Coronary artery (tissue), 2 donors: ENCODE data around the gene MYH14.
"Not testable (repeated sequence)": the region's sequence is repeated elsewhere in the genome, so short reads cannot be mapped to it uniquely, and the experiment has no call there.

Experiments used
- DNase-seq: peaks from one replicate; pipeline ENCODE4 v3.0.0-alpha.2; 2017; ENCODE audit warnings: low spot score
- H3K27ac ChIP-seq, 2 donors: fragments of 200-600 bp; sonication (generic); one replicate each; pipeline ENCODE4 v1.5.1; 2016 to 2019
- H3K4me3 ChIP-seq: fragments of 200-600 bp; sonication (generic); 2 replicates; pipeline ENCODE4 v1.5.1; 2016; ENCODE audit warnings: mild to moderate bottlenecking, moderate library complexity
- CTCF ChIP-seq: fragments of 200-600 bp; sonication (generic); IDR thresholded peaks from one replicate; pipeline ENCODE4 v1.5.1; 2019; ENCODE audit warnings: antibody characterized with exemption

Gene MYH14

GRCh38 chr19:50327461-50328223, 124.2 kb downstream of the MYH14 start:
- no peak overlapping the region for H3K4me3 ChIP-seq
- no peak overlapping the region for H3K27ac ChIP-seq
- no peak for DNase-seq
- TF ChIP-seq CTCF, result no peak

GRCh38 chr19:50328224-50328872, 124.9 kb downstream of the MYH14 start:
- no peak for TF ChIP-seq CTCF
- H3K27ac ChIP-seq, result peak overlapping the region in 1 of 2 donors; percentile 57
- DNase-seq, result no peak
- H3K4me3 ChIP-seq, result peak overlapping the region; percentile 65

GRCh38 chr19:50328873-50329145, 125.4 kb downstream of the MYH14 start:
- DNase-seq, result no peak
- Histone ChIP-seq H3K4me3 (peak overlapping the region; percentile 65), H3K27ac (peak overlapping the region in 1 of 2 donors; percentile 57)
- TF ChIP-seq CTCF, result no peak

- Histone ChIP-seq H3K4me3 (peak within 1 kb of the TSS; percentile 65), H3K27ac (peak within 1 kb of the TSS; percentile 22 to 67)
- no peak for TF ChIP-seq CTCF
- peak; percentile 96 for DNase-seq
These were observed 125.9 kb downstream of the MYH14 start, which contains the start of gene KCNC3 for GRCh38 chr19:50329146-50329925. KCNC3 (minus strand) TSS chr19:50329377; CDS start chr19:50329082, 295 bp downstream.

- peak overlapping the region; percentile 65 for H3K4me3 ChIP-seq
- DNase-seq, result not testable (repeated sequence)
- peak overlapping the region in 1 of 2 donors; percentile 67 for H3K27ac ChIP-seq
These were observed 126.5 kb downstream of the MYH14 start for GRCh38 chr19:50329926-50330294.

- H3K4me3 ChIP-seq, result peak overlapping the region; percentile 65
- no peak for TF ChIP-seq CTCF
- H3K27ac ChIP-seq, result no peak overlapping the region
- no peak for DNase-seq
These were observed 127.1 kb downstream of the MYH14 start for GRCh38 chr19:50330365-50331078.
